GM12878 (cell line): ENCODE results near the gene KAZN. TPM values are rescaled to one million over a fixed set of nuclear protein-coding genes. Genes with fewer than 3 reads are reported as not detected.

Experiments
- ATAC-seq: fragments of 200-7000 bp; cut with Tn5 transposase; 3 replicates; pipeline ENCODE4 v1.9.1; 2020; ENCODE audit warnings: mild to moderate bottlenecking, moderate library complexity
- BruUV-seq: library from RNA; stranded (reverse); fragments of 400-500 nt; replicated peaks from 2 replicates; lab custom pipeline; 2021; lab: Mats Ljungman, UMichigan
- CTCF ChIA-PET: fragments of 300-600 bp; sonication (Branson Sonifier 250); formaldehyde crosslinking; extraction: SDS; loops from one replicate; lab custom pipeline; 2021; ENCODE audit warnings: inconsistent platforms; lab: Yijun Ruan, JAX
- POLR2A ChIA-PET: fragments of 350-600 bp; formaldehyde crosslinking; extraction: SDS; loops from one replicate; lab custom pipeline; 2021; ENCODE audit warnings: inconsistent platforms; lab: Charles Lee
- RAD21 ChIA-PET: fragments of 300-600 bp; sonication (Branson Sonifier 250); formaldehyde crosslinking; loops from one replicate; lab custom pipeline; 2023; ENCODE audit warnings: antibody characterized with exemption; ENCODE audit not compliant: unreplicated experiment; lab: Charles Lee
- SMC1A ChIA-PET: fragments of 300-600 bp; sonication (Branson Sonifier 250); formaldehyde crosslinking; loops from one replicate; lab custom pipeline; 2023; ENCODE audit not compliant: unreplicated experiment, uncharacterized antibody; lab: Charles Lee
- DNase-seq: peaks from one replicate; pipeline ENCODE4 v3.0.0-alpha.2; 2011; ENCODE audit warnings: low read depth, low spot score
- FAIRE-seq: peaks from 3 replicates; lab custom pipeline; 2011; peaks lifted over from hg19 to GRCh38; lab: Jason Lieb, UNC
- H2AFZ ChIP-seq: 2 replicates; pipeline ENCODE4 v1.6.0; 2011; ENCODE audit warnings: low read depth, low read length, control low read depth; ENCODE audit not compliant: control insufficient read depth
- H3K27ac ChIP-seq: 2 replicates; pipeline ENCODE4 v1.5.1; 2011; ENCODE audit warnings: control low read depth; ENCODE audit not compliant: control insufficient read depth, insufficient read depth
- H3K27me3 ChIP-seq, 2 experiments: replicated peaks in 1 of 2; 2 replicates each; pipeline versions ENCODE4 v1.6.0 to v1.6.1; 2011; ENCODE audit warnings: low read length in 1 of 2; ENCODE audit not compliant: control insufficient read depth in 2 of 2, insufficient read depth in 2 of 2
- H3K36me3 ChIP-seq, 2 experiments: 2 replicates each; pipeline ENCODE4 v1.5.1; 2011; ENCODE audit warnings: low read length in 1 of 2; ENCODE audit not compliant: control insufficient read depth in 2 of 2, insufficient read depth in 2 of 2
- H3K4me1 ChIP-seq: 2 replicates; pipeline ENCODE4 v1.6.1; 2011; ENCODE audit warnings: mild to moderate bottlenecking, low read length, moderate library complexity, mixed read lengths; ENCODE audit not compliant: control insufficient read depth, insufficient read depth
- H3K4me2 ChIP-seq: 2 replicates; pipeline ENCODE4 v1.6.0; 2011; ENCODE audit warnings: control low read depth; ENCODE audit not compliant: control insufficient read depth, insufficient read depth
- H3K4me3 ChIP-seq: fragments of 200-600 bp; sonication (generic); 2 replicates; pipeline ENCODE4 v1.5.1; 2016
- H3K79me2 ChIP-seq: 2 replicates; pipeline ENCODE4 v1.6.0; 2011; ENCODE audit warnings: low read length; ENCODE audit not compliant: control insufficient read depth, insufficient read depth
- H3K9ac ChIP-seq: 2 replicates; pipeline ENCODE4 v1.8.0; 2011; ENCODE audit warnings: low read length, control low read depth, mixed read lengths; ENCODE audit not compliant: control insufficient read depth, insufficient read depth
- H3K9me3 ChIP-seq: replicated peaks from 3 replicates; pipeline ENCODE4 v1.5.1; 2011; ENCODE audit warnings: mild to moderate bottlenecking, low read length; ENCODE audit not compliant: control insufficient read depth, insufficient read depth
- H4K20me1 ChIP-seq: 2 replicates; pipeline ENCODE4 v1.6.0; 2011; ENCODE audit not compliant: control insufficient read depth, insufficient read depth
- BRCA1 ChIP-seq: IDR thresholded peaks from 2 replicates; pipeline ENCODE4 v1.6.1; 2011; ENCODE audit warnings: low read depth, low read length, improper control_type of control experiment
- CEBPZ ChIP-seq: fragments of 150-350 bp; IDR thresholded peaks from 2 replicates; pipeline ENCODE4 v1.6.1; 2016; ENCODE audit warnings: low read depth, low read length
- LARP7 ChIP-seq: fragments of 450-650 bp; IDR thresholded peaks from 2 replicates; pipeline ENCODE4 v1.6.1; 2017; ENCODE audit warnings: mild to moderate bottlenecking
- MTA2 ChIP-seq: fragments of 450-650 bp; IDR thresholded peaks from 2 replicates; pipeline ENCODE4 v1.6.1; 2016; ENCODE audit warnings: low read depth, mild to moderate bottlenecking, moderate library complexity
- NFIC ChIP-seq: IDR thresholded peaks from 2 replicates; pipeline ENCODE4 v1.6.1; 2012; ENCODE audit warnings: low read depth, mild to moderate bottlenecking, inconsistent platforms, low read length, moderate library complexity
- NR2C2 ChIP-seq: IDR thresholded peaks from 2 replicates; pipeline ENCODE4 v1.6.1; 2011; ENCODE audit warnings: borderline replicate concordance, low read depth; ENCODE audit not compliant: control insufficient read depth, insufficient read length
- RB1 ChIP-seq: fragments of 450-650 bp; formaldehyde crosslinking; IDR thresholded peaks from 2 replicates; pipeline ENCODE4 v1.6.1; 2017; ENCODE audit warnings: mild to moderate bottlenecking, borderline replicate concordance
- RBBP5 ChIP-seq: fragments of 200-600 bp; sonication (generic); conservative IDR thresholded peaks from 2 replicates; pipeline ENCODE4 v1.6.1; 2016
- REST ChIP-seq: IDR thresholded peaks from 2 replicates; pipeline ENCODE4 v1.6.1; 2012; ENCODE audit warnings: mild to moderate bottlenecking, low read depth, low read length
- SREBF1 ChIP-seq: IDR thresholded peaks from 2 replicates; pipeline ENCODE4 v1.6.1; 2012; ENCODE audit warnings: mild to moderate bottlenecking, low read length
- ZZZ3 ChIP-seq: IDR thresholded peaks from 2 replicates; pipeline ENCODE4 v1.6.1; 2011; ENCODE audit warnings: low read depth; ENCODE audit not compliant: control insufficient read depth, insufficient read length
- WGBS: methylation state at CpG from one replicate; pipeline ENCODE4 v1.1.6; 2016; ENCODE audit warnings: low lambda C conversion rate; ENCODE audit not compliant: insufficient replicate concordance, insufficient coverage; ENCODE audit errors: missing lambda C conversion rate; 5-methylcytosine and 5-hydroxymethylcytosine counted together
- in situ Hi-C: fragments of 300-500 bp; cut with MboI; formaldehyde crosslinking; loops from 9 replicates; pipeline ENCODE4 v1.14.3; 2018; ENCODE audit warnings: mixed read lengths
- intact Hi-C: fragments of 100-400 bp; cut with micrococcal nuclease; formaldehyde crosslinking; loops from one replicate; pipeline ENCODE4 v1.14.2; 2022; ENCODE audit not compliant: unreplicated experiment
- polyA plus RNA-seq, 11 experiments: library from polyadenylated mRNA; depleted of rRNA in 4 of 11; unstranded in 6 of 11; stranded (reverse) in 5 of 11; fragments of >200 nt; fragmentation: Nextera tagmentation in 4 of 11; fragmentation: Illumina TruSeq in 1 of 11; extraction: Ambion mirVana in 4 of 11; extraction: Trizol in 1 of 11; gene quantifications; 1 replicate in 1 of 11; 2 replicates in 10 of 11; pipeline versions ENCODE4 v1.2.1 to v1.2.3, GENCODE V29; 2011 to 2016; ENCODE audit warnings: inconsistent platforms in 2 of 11, missing spikeins in 2 of 11, low read depth in 1 of 11
- total RNA-seq, 4 experiments: library from RNA; depleted of rRNA in 3 of 4; stranded (reverse); fragments of >200 nt in 3 of 4; fragmentation: Illumina TruSeq in 1 of 4; extraction: Trizol in 1 of 4; gene quantifications; 2 replicates each; pipeline versions ENCODE4 v1.2.1 to v1.2.3, GENCODE V29; 2013 to 2021
- TF ChIP-seq, protein P1 (sequence below): IDR thresholded peaks from 2 replicates; pipeline ENCODE4 v1.6.1; 2012; ENCODE audit warnings: improper control_type of control experiment, low read depth, low read length; ENCODE audit not compliant: insufficient replicate concordance

The KAZN gene
- total and polyA plus RNA-seq, 10 of the 15 experiments (the other 5 are each of a cell fraction or from before 2014, with no cell fraction given) = 0.72 to 4.0 (median 1.2) TPM

DNA sequence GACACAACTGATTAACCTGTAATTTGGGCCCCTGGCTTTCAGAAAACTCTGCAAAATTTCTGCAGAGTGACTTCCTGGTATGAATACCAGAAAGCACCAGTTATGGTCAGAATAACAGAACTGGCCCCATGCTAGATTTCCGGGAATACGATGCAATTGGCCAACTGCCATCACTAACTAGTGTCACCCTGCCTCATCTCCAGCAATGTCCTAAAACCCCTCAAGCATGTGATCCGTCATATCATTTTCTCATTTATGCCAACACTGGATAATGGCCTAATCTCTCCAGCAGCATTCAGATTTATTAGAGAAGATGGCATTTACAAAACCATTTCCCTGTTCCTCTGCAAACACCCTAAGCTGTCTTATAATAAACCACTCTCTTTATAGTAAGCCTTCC, 15.4 kb downstream of the KAZN start (continued):
- TF ChIP-seq, protein P1, sequence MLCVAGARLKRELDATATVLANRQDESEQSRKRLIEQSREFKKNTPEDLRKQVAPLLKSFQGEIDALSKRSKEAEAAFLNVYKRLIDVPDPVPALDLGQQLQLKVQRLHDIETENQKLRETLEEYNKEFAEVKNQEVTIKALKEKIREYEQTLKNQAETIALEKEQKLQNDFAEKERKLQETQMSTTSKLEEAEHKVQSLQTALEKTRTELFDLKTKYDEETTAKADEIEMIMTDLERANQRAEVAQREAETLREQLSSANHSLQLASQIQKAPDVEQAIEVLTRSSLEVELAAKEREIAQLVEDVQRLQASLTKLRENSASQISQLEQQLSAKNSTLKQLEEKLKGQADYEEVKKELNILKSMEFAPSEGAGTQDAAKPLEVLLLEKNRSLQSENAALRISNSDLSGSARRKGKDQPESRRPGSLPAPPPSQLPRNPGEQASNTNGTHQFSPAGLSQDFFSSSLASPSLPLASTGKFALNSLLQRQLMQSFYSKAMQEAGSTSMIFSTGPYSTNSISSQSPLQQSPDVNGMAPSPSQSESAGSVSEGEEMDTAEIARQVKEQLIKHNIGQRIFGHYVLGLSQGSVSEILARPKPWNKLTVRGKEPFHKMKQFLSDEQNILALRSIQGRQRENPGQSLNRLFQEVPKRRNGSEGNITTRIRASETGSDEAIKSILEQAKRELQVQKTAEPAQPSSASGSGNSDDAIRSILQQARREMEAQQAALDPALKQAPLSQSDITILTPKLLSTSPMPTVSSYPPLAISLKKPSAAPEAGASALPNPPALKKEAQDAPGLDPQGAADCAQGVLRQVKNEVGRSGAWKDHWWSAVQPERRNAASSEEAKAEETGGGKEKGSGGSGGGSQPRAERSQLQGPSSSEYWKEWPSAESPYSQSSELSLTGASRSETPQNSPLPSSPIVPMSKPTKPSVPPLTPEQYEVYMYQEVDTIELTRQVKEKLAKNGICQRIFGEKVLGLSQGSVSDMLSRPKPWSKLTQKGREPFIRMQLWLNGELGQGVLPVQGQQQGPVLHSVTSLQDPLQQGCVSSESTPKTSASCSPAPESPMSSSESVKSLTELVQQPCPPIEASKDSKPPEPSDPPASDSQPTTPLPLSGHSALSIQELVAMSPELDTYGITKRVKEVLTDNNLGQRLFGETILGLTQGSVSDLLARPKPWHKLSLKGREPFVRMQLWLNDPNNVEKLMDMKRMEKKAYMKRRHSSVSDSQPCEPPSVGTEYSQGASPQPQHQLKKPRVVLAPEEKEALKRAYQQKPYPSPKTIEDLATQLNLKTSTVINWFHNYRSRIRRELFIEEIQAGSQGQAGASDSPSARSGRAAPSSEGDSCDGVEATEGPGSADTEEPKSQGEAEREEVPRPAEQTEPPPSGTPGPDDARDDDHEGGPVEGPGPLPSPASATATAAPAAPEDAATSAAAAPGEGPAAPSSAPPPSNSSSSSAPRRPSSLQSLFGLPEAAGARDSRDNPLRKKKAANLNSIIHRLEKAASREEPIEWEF = no peak
- no peak for TF ChIP-seq NFIC

- ChIA-PET RAD21 (no interaction called here), SMC1A (interaction anchor here (1.0 kb wide), 1 partner anchor 10 kb away, joined by 3 read pairs; no protein-coding TSS in a partner anchor), POLR2A (no interaction called here), CTCF (no interaction called here)
- Histone ChIP-seq H3K9ac (no peak overlapping the region), H4K20me1 (no peaks in the 10 kb centered on the region), H3K4me3 (no peak overlapping the region), H3K27ac (no peak overlapping the region), H3K4me2 (no peak overlapping the region), H3K9me3 (no peaks in the 10 kb centered on the region), H2AFZ (no peak overlapping the region), H3K27me3 (no peaks in the 10 kb centered on the region), H3K36me3 (no peaks in the 10 kb centered on the region), H3K79me2 (no peaks in the 10 kb centered on the region), H3K4me1 (no peaks in the 10 kb centered on the region)
- in situ Hi-C loops = no loop called here
- ATAC-seq = no peak
- BruUV-seq = no TSS peak
- no peak for FAIRE-seq
- WGBS = 44% methylated on average over 6 of the region's 6 CpGs
- intact Hi-C loops = no loop called here
- DNase-seq = no peak
- TF ChIP-seq REST = no peak
- no peak for TF ChIP-seq RB1
- no peak for TF ChIP-seq CEBPZ
- TF ChIP-seq SREBF1 = no peak
- TF ChIP-seq RBBP5 = no peak
- no peak for TF ChIP-seq LARP7
- no peak for TF ChIP-seq NR2C2
- TF ChIP-seq MTA2 = no peak
- TF ChIP-seq ZZZ3 = no peak
- TF ChIP-seq BRCA1 = no peak
These were observed 15.9 kb downstream of the KAZN start for GRCh38 chr1:14614341-14614740.
